HuH-7.5 (cell line): ENCODE measurements around the gene CDH13.

ENCODE experiments used
- DNase-seq: peaks from one replicate; pipeline ENCODE4 v3.0.0; 2011; ENCODE audit warnings: low spot score

Gene CDH13

GRCh38 chr16:83622010-83622409 is 995.2 kb downstream of the CDH13 start:
- no peak for DNase-seq

DNA sequence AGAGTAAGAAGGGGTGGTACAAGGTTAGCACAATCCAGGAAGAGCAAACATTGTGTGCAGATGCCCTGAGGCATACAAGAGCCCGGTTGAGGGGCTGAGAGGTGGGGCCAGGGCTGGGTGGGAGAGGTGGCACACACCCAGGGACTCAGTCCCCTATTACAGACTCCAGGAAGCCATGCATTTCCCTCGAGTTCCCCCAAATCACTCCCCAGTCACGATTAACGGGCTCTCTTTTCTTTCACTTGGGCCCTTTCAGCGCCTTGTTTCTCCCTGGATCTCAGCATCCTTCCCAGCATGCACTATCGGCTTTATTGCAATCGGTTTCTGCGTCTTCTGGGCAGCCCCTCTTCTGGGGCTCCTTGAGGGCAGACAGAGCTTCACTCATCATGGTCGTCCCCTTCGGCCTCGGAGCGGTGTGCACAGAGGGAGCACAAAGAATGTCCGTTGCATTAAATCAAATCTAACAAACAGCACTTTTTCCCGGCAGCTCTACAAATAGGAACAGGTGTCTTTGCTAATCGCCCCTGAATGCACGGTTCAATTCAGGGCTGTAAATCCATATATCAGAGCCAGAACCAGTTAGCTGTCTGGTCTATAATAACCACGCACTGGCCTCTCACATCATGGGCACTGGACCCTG is 996.4 kb downstream of the CDH13 start:
- DNase-seq = no peak

GRCh38 chr16:83623892-83624291 is 997.1 kb downstream of the CDH13 start:
- no peak for DNase-seq

DNA sequence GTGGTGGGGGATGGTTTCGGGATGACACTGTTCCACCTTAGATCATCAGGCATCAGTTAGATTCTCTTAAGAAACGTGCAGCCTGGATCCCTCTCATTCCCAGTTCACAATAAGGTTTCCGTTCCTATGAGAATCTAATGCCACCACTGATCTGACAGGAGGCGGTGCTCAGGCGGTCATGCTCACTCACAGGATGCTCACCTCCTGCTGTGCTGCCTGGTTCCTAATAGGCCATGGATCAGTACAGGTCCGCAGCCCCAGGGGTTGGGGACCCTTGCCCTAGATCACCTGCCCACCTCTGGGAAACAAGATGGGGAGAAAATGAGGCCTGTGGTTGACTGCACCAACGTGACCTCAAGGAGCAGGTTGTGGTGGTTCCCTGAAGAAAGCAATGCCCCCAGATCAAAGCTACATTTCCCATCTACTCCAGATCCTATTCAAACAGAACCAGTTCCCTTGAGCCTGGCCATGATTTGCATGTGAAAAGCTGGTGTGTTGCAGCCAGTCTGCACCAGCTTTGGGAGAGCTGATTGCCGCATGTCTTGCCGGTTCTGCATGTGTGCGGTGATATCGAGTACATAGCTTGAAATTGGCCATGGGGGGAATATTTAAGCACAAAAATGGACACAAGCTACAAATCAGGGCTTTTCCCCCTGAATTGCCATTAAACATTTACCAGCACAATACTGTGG is 997.8 kb downstream of the CDH13 start:
- DNase-seq = no peak

DNA sequence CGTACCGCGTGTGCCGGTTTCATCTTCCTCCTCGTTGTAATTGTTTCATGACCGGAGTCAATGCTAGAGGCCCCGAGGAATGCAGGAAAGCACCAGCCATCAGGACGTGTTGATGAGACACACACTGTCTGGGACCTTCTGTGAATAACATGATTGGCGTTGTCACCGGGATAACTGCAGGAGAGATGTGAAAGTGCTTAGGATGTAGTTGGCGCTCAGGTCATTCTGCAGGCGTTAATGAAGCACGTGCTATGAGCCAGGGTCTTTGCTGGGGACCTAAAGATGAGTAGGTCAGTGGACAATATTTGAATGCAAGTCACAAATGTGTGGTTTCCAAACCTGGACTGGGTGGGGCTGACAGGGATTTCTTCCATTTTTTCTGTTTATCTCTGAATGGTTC is 999.4 kb downstream of the CDH13 start:
- no peak for DNase-seq

DNA sequence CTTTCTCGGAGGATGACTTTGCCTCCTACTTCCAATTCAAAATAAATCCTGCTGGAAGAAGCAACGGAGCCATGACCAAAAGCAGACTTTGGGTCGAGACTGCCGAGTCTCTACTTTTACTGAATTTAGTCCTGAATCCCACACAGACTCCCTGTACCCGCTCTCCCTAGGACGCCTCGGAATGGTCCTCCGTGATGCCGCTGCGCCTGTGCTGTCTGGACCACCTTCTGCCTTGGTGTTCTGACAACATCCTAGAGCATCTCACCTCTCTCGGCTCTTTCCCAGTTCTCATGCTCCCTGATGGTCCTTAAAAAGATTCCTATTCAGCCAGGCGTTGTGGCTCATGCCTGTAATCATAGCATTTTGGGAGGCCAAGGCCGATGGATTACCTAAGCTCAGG is 999.9 kb downstream of the CDH13 start:
- DNase-seq = no peak

DNA sequence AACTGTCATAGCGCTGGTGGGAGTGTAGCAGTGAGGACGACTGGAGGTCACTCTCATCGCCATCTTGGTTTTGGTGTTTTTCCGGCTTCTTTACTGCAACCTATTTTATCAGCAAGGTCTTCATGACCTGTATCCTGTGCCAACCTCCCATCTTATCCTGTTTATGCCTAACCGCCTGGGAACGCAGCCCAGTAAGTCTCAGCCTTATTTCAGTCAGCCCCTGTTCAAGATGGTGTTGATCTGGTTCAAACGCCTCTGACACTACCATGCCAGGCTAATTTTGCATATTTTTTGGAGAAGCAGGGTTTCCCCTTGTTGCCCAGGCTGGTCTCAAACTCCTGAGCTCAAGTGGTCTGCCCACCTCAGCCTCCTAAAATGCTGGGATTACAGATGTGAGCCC is 1001.2 kb downstream of the CDH13 start:
- no peak for DNase-seq

- no peak for DNase-seq
Measured at GRCh38 chr16:83629426-83629825, 1002.7 kb downstream of the CDH13 start.

- DNase-seq = no peak
Measured at GRCh38 chr16:83629836-83630235, 1003.1 kb downstream of the CDH13 start.

DNA sequence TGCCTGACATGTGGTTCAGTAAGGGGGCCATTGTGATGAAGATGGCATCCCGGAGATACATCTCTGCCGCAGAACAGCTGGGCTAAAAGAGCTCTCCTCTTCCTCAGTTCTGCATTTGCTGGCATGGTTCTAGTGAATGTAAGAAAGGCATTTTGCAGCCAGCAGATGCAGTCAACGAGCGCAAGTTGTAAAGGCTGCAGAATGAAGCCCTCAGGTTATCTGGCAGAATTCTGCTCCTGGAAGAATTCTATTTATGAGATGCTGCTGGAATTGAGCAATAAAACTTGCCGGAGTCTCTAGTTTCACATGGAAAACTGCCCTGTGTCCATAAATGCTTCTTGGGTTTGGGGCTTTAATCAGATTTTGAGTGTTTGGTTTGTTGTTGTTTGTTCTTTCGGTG is 1004.2 kb downstream of the CDH13 start:
- no peak for DNase-seq

DNA sequence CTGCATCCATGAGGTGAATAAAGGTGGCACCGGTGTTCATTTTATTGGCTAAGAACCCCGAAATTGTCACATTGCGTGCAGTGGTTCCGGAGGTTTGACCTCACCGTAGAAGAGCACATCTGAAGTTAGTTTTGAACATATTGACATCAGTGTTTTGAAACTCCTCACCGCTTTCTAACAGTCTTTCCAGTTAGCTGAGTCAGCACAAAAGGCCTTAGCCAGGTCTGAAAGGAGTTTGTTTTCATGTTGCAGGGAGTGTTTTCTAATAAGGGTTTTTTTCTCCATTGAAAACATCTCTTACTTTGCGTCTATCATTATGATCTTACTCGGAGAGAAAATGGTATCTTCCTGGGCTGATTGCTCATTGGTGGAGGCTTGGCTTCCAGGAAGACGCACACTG is 1006.5 kb downstream of the CDH13 start:
- DNase-seq = no peak

GRCh38 chr16:83648347-83648746 is 1021.6 kb downstream of the CDH13 start:
- no peak for DNase-seq

DNA sequence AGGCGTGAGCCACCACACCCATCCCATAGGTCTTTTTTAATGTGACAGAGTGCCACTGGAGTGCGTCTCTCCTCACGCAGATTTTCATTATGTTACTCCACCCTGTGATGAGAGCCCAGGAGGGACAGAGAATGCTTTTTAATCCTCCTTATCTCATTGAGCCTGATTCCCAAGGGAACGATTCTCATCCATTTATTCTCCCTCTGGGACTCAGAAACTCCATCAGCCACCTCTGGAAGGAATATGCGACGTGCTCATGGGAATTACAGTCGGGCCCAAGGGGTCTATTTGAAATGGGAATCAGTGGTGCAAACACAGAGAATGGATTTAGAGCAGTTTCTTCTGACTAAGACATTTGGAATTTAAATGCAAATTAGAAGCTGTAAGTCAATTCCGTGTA is 1025.1 kb downstream of the CDH13 start:
- DNase-seq = no peak

- no peak for DNase-seq
Measured at GRCh38 chr16:83652943-83653342, 1026.2 kb downstream of the CDH13 start.

DNA sequence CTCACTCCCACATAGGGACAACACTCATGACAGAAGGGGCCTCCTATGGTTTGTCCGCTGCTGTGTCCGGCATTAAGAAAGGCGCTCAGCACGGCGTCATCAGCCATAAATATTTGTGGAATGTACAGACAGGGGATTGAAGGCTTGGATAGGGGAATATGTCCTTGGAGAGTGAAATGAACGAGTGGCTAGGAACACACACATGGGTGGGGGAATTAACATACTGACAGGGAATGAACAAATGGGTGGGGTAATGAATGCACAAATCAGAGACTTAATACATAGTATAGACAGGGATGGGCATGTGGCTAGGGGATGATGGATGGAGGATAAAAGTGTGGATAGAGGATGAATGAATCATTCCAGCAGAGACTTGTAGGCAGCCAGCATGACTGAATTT is 1027.0 kb downstream of the CDH13 start:
- no peak for DNase-seq

- no peak for DNase-seq
Measured at GRCh38 chr16:83660282-83660681, 1033.5 kb downstream of the CDH13 start.

DNA sequence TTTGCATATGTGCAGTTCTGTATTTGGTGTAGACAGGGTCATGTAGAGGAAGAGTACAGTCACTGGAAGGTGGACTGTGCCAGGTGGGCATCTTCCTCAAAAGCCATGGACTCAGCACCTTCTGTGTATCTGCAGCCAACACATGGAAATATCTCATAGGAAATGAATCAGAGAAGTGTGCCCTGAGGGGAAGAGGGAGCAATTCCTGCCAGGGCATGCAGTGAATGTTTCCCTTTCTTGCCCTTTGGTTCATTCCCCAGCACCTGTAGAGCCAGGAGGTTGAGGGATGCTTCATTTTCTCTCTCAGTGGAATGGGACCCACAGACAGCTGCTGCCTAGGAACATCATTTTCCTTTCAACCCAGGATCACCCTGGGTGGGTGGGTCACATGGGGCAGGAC is 1034.9 kb downstream of the CDH13 start:
- no peak for DNase-seq

- DNase-seq = no peak
Measured at GRCh38 chr16:83666449-83666848, 1039.7 kb downstream of the CDH13 start.

DNA sequence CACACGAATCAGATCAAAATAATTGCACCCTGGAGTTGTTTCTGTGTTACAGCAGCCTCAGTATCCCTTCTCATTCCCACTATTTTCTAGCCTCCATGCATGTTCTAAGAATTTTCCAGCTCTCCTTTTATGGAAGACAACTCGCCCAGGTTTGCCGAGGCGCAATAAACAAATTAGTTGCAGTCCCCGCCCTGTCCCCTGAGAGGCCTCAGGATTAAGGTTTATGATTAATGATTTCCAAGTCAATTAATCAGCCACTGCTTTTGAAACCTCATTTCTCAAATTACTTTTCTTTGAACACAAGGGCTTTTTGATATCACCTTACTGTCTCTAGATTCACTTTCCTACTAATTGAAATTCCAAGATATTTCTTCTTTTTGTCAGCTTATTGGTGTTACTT is 1042.7 kb downstream of the CDH13 start:
- no peak for DNase-seq

GRCh38 chr16:83674931-83675535 is 1048.3 kb downstream of the CDH13 start:
- DNase-seq = no peak

- DNase-seq = no peak
Measured at GRCh38 chr16:83676086-83676485, 1049.3 kb downstream of the CDH13 start.

- no peak for DNase-seq
Measured at GRCh38 chr16:83680980-83681379, 1054.2 kb downstream of the CDH13 start.

DNA sequence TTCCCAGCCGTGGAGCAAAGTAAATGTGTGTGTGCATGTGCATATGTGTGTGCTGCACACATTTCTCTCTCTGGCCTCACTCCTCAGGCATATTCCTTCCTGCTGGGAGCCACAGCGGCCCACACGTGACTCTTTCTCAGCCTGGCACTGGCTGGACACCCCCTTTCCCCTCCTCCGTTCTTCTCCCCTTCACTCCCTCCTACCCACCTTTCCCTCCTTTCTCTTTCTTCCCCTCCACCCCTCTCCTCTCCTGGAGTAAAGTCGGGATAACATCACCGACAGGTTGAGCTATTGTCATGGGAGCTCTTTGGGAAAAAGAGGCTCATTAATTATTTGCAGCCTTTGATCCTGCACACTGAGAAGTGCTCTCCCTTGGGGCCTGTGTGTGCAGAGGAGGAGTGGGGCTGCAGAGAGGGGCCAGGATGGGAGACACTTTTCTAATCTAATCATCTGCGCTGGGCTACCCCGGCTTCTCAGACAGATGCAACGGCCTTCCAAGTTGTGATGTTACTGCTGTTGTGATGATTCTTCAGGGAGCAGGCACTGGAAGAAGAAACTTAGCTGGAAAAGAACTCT is 1054.7 kb downstream of the CDH13 start:
- no peak for DNase-seq
